ENCODE data around the gene PPP1R1A.

The PPP1R1A gene

DNA sequence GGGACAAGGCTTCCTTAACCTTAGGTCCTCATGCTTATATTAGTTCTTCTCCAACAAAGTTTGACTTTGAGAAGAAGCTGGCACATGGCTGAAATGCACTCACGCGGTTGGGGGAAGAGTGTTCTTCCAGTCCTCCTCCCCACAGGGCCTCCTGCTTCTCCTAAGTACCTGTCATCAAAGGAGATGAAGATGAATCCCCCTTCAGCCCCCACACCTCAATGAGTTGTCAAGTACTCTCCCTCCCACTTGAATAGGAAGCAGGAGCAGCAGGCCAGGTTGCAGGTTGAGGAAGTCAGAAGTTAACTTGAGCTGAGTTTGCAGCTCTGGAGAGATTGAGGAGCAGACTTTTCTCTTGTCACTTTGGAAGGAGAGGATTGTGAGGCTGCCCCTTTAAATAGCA, 41.9 kb downstream of the PPP1R1A start:
- H3F3A ChIP-seq (ENCODE audit: control insufficient read depth, insufficient read depth), result no peaks in the 10 kb centered on the region
- no peak overlapping the region for H3K4me2 ChIP-seq (ENCODE audit: low read length)
- peaks cover 24% of the 10 kb centered on the region for H3K27me3 ChIP-seq (ENCODE audit: control insufficient read depth, low read length)
- H3K36me3 ChIP-seq (ENCODE audit: control insufficient read depth, low read length), result peaks cover 29% of the 10 kb centered on the region
- TF ChIP-seq, protein P1, sequence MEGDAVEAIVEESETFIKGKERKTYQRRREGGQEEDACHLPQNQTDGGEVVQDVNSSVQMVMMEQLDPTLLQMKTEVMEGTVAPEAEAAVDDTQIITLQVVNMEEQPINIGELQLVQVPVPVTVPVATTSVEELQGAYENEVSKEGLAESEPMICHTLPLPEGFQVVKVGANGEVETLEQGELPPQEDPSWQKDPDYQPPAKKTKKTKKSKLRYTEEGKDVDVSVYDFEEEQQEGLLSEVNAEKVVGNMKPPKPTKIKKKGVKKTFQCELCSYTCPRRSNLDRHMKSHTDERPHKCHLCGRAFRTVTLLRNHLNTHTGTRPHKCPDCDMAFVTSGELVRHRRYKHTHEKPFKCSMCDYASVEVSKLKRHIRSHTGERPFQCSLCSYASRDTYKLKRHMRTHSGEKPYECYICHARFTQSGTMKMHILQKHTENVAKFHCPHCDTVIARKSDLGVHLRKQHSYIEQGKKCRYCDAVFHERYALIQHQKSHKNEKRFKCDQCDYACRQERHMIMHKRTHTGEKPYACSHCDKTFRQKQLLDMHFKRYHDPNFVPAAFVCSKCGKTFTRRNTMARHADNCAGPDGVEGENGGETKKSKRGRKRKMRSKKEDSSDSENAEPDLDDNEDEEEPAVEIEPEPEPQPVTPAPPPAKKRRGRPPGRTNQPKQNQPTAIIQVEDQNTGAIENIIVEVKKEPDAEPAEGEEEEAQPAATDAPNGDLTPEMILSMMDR (IDR thresholded peaks at IDR 0.05; ENCODE audit: low read depth, low read length, poor library complexity, severe bottlenecking), result no peak
- no peak for TF ChIP-seq EZH2phosphoT487 (IDR thresholded peaks at IDR 0.05; ENCODE audit: borderline replicate concordance, low read length)
- peaks cover 6% of the 10 kb centered on the region; the same call in 1 of the 2 replicates for H3K4me1 ChIP-seq (ENCODE audit: control insufficient read depth, low read length)
- no peaks in the 10 kb centered on the region for H3K9me3 ChIP-seq (ENCODE audit: control insufficient read depth, insufficient read depth, low read length)
- no peak overlapping the region for H3K27ac ChIP-seq (ENCODE audit: low read depth, low read length)
- H3K79me2 ChIP-seq (ENCODE audit: control insufficient read depth, low read length), result no peaks in the 10 kb centered on the region
- no peaks in the 10 kb centered on the region for H4K20me1 ChIP-seq (ENCODE audit: control insufficient read depth, insufficient read depth, low read depth, low read length)
- no peaks in the 10 kb centered on the region for H3K9me2 ChIP-seq (replicated peaks; ENCODE audit: control insufficient read depth, low read length)
- H3K4me3 ChIP-seq (ENCODE audit: low read length), result no peak overlapping the region

DNA sequence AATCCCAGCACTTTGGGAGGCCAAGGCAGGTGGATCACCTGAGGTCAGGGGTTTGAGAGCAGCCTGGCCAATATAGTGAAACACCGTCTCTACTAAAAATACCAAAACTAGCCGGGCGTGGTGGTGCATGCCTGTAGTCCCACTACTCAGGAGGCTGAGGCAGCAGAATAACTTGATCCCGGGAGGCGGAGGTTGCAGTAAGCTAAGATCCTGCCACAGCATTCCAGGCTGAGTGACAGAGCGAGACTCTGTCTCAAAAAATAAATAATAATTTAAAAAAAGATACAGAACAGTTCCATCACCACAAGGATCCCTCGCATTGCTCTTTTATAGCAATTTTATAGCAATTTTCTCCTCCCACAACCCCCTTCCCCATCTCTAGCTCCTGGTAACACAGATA, 43.7 kb downstream of the PPP1R1A start:
- H3K27ac ChIP-seq (ENCODE audit: low read depth, low read length), result no peak overlapping the region
- peaks cover 5% of the 10 kb centered on the region; the same call in 1 of the 2 replicates for H3K4me1 ChIP-seq (ENCODE audit: control insufficient read depth, low read length)
- H3K4me2 ChIP-seq (ENCODE audit: low read length), result no peak overlapping the region
- H3K79me2 ChIP-seq (ENCODE audit: control insufficient read depth, low read length), result no peaks in the 10 kb centered on the region
- no peaks in the 10 kb centered on the region for H3K9me3 ChIP-seq (ENCODE audit: control insufficient read depth, insufficient read depth, low read length)
- no peaks in the 10 kb centered on the region for H3K9me2 ChIP-seq (replicated peaks; ENCODE audit: control insufficient read depth, low read length)
- H3K4me3 ChIP-seq (ENCODE audit: low read length), result no peak overlapping the region
- TF ChIP-seq, protein P1 (IDR thresholded peaks at IDR 0.05; ENCODE audit: low read depth, low read length, poor library complexity, severe bottlenecking), result no peak
- no peak for TF ChIP-seq EZH2phosphoT487 (IDR thresholded peaks at IDR 0.05; ENCODE audit: borderline replicate concordance, low read length)
- peaks cover 9% of the 10 kb centered on the region for H3K27me3 ChIP-seq (ENCODE audit: control insufficient read depth, low read length)
- H3K36me3 ChIP-seq (ENCODE audit: control insufficient read depth, low read length), result peaks cover 46% of the 10 kb centered on the region
- no peaks in the 10 kb centered on the region for H3F3A ChIP-seq (ENCODE audit: control insufficient read depth, insufficient read depth)
- no peaks in the 10 kb centered on the region for H4K20me1 ChIP-seq (ENCODE audit: control insufficient read depth, insufficient read depth, low read depth, low read length)

- no peaks in the 10 kb centered on the region for H3K4me1 ChIP-seq (ENCODE audit: control insufficient read depth, low read length)
- no peak overlapping the region for H3K4me2 ChIP-seq (ENCODE audit: low read length)
- no peaks in the 10 kb centered on the region for H3K27me3 ChIP-seq (ENCODE audit: control insufficient read depth, low read length)
- no peaks in the 10 kb centered on the region for H3F3A ChIP-seq (ENCODE audit: control insufficient read depth, insufficient read depth)
- H3K4me3 ChIP-seq (ENCODE audit: low read length), result no peak overlapping the region
- no peaks in the 10 kb centered on the region for H4K20me1 ChIP-seq (ENCODE audit: control insufficient read depth, insufficient read depth, low read depth, low read length)
- no peak overlapping the region for H3K27ac ChIP-seq (ENCODE audit: low read depth, low read length)
- H3K79me2 ChIP-seq (ENCODE audit: control insufficient read depth, low read length), result no peaks in the 10 kb centered on the region
- H3K36me3 ChIP-seq (ENCODE audit: control insufficient read depth, low read length), result peaks cover 54% of the 10 kb centered on the region
- no peak for TF ChIP-seq EZH2phosphoT487 (IDR thresholded peaks at IDR 0.05; ENCODE audit: borderline replicate concordance, low read length)
- TF ChIP-seq, protein P1 (IDR thresholded peaks at IDR 0.05; ENCODE audit: low read depth, low read length, poor library complexity, severe bottlenecking), result no peak
- no peaks in the 10 kb centered on the region for H3K9me3 ChIP-seq (ENCODE audit: control insufficient read depth, insufficient read depth, low read length)
- no peaks in the 10 kb centered on the region for H3K9me2 ChIP-seq (replicated peaks; ENCODE audit: control insufficient read depth, low read length)
Measured at GRCh38 chr12:54543526-54543925, 44.9 kb downstream of the PPP1R1A start.
